ENCODE data around the gene NSG1. TPM values are rescaled to one million over a fixed set of nuclear protein-coding genes. Genes with fewer than 3 reads are reported as not detected.
"Not testable (repeated sequence)": the region's sequence is repeated elsewhere in the genome, so short reads cannot be mapped to it uniquely, and the experiment has no call there.

The NSG1 gene
- total RNA-seq, 2 experiments from 2014 or later = 39.7 to 46.8 TPM

GRCh38 chr4:4457803-4458553 is 71.1 kb downstream of the NSG1 start:
- Mint-ChIP-seq H3K4me3 (no peak overlapping the region), H3K27me3 (no peaks in the 10 kb centered on the region), H3K27ac (no peak overlapping the region), H3K4me1 (peaks cover 7% of the 10 kb centered on the region), H3K36me3 (peaks cover 1% of the 10 kb centered on the region), H3K9me3 (no peaks in the 10 kb centered on the region)
- DNase-seq = no peak
- ATAC-seq (ENCODE audit: low read depth) = no peak
- POLR2A ChIA-PET = no interaction called here

- POLR2A ChIA-PET = no interaction called here
- no peak overlapping the region for H3K4me3 Mint-ChIP-seq
- H3K36me3 Mint-ChIP-seq = peaks cover 2% of the 10 kb centered on the region
- no peaks in the 10 kb centered on the region for H3K27me3 Mint-ChIP-seq
- no peak overlapping the region for H3K27ac Mint-ChIP-seq
- H3K4me1 Mint-ChIP-seq = peaks cover 7% of the 10 kb centered on the region
- ATAC-seq (ENCODE audit: low read depth) = no peak
- H3K9me3 Mint-ChIP-seq = no peaks in the 10 kb centered on the region
- DNase-seq = no peak
Observed at GRCh38 chr4:4459181-4459580, 72.3 kb downstream of the NSG1 start.

DNA sequence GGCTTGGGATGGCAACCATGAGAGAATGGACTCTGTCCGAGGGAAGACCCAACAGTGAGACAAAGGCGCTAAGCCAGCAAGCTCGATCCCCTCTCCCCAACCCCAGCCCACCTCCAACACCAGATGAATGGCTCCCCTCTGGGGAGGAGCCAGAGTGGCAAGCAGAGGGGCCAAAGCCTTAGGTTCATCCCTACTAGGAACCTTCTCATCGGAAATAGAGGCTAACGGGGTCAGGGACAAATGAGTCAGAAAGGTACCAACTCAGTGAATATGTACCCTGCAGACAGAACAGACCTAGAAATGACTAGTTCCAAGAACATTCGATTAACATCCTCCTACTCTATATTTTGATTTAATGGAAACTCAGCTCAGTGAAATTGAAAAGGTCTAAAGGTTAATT is 73.9 kb downstream of the NSG1 start:
- Mint-ChIP-seq H3K4me3 (no peak overlapping the region), H3K27ac (no peak overlapping the region), H3K36me3 (peaks cover 18% of the 10 kb centered on the region), H3K9me3 (peaks cover 3% of the 10 kb centered on the region), H3K4me1 (peaks cover 7% of the 10 kb centered on the region), H3K27me3 (no peaks in the 10 kb centered on the region)
- no peak for ATAC-seq (ENCODE audit: low read depth)
- POLR2A ChIA-PET = no interaction called here
- DNase-seq = no peak

DNA sequence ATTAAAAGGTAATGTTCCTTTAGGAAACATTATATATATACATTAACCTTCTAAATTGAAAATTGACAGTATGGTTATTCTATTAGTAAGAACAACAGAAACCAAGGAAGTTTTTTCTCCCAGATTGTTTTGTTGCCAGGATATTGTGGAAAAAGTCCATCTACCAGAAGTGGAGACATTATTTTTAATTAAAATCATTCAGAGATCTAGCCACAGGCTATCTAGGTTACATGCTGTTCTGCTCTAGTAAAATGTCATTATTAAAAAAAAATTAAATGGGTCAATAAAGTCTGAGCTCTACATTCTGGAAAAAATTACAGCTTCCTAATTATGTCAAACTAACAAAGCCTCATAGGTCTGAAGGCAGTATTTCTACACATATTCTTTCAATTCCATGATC is 74.3 kb downstream of the NSG1 start:
- peaks cover 22% of the 10 kb centered on the region for H3K36me3 Mint-ChIP-seq
- DNase-seq (no peak), ATAC-seq (ENCODE audit: low read depth) (no peak)
- no peak overlapping the region for H3K27ac Mint-ChIP-seq
- H3K4me3 Mint-ChIP-seq = no peak overlapping the region
- H3K27me3 Mint-ChIP-seq = no peaks in the 10 kb centered on the region
- H3K9me3 Mint-ChIP-seq = peaks cover 4% of the 10 kb centered on the region
- peaks cover 7% of the 10 kb centered on the region for H3K4me1 Mint-ChIP-seq
- POLR2A ChIA-PET = no interaction called here

DNA sequence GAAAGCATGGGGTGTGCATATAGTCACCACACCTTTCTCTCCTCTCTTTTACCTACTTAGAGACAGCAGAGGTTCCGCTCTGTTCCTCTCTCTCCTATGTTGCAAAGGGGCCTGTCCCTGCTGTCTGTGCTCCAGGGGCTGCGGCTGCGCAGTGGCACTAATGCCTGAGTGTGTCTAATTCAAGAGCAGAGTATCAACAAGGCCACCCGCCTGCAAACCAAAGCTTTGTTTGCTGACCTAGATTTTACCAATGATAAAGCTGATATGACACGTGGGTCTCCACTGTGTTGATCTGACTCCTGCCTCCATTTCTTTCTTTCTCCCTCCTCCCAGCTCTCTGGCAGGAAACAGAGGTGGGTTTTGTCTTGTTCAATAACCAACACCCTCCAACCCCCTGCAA is 74.9 kb downstream of the NSG1 start:
- POLR2A ChIA-PET = no interaction called here
- Mint-ChIP-seq H3K4me3 (peak overlapping the region; percentile 10), H3K4me1 (peaks cover 7% of the 10 kb centered on the region), H3K27ac (no peak overlapping the region), H3K9me3 (peaks cover 7% of the 10 kb centered on the region), H3K27me3 (no peaks in the 10 kb centered on the region), H3K36me3 (peaks cover 27% of the 10 kb centered on the region)
- ATAC-seq (ENCODE audit: low read depth) = peak; percentile 47
- DNase-seq = no peak

- Mint-ChIP-seq H3K36me3 (peaks cover 34% of the 10 kb centered on the region), H3K4me3 (no peak overlapping the region), H3K27ac (peak overlapping the region; percentile 9), H3K4me1 (peaks cover 7% of the 10 kb centered on the region), H3K27me3 (no peaks in the 10 kb centered on the region), H3K9me3 (peaks cover 7% of the 10 kb centered on the region)
- ATAC-seq (ENCODE audit: low read depth) (no peak), DNase-seq (no peak)
- POLR2A ChIA-PET = interaction anchor here (0.7 kb wide), 1 partner anchor 57 kb away, joined by 3 read pairs; no protein-coding TSS in a partner anchor
Observed at GRCh38 chr4:4462970-4463369, 76.1 kb downstream of the NSG1 start.

DNA sequence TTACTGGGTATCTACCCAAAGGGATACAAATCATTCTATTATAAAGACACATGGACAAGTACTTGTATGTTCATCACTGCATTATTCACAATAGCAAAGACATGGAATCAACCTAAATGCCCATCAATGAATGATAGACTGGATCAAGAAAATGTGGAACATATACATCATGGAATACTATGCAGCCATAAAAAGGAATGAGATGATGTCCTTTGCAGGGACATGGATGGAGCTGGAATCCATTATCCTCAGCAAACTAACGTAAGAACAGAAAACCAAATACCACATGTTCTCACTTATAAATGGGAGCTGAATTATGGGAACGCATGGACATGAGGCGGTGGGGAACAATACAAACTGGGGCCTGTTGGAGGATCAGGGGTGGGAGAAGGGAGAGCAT is 78.3 kb downstream of the NSG1 start:
- POLR2A ChIA-PET, H3K4me3 Mint-ChIP-seq: not testable (repeated sequence)

More for the DNA sequence above, 78.3 kb downstream of the NSG1 start:
- peaks cover 36% of the 10 kb centered on the region for H3K36me3 Mint-ChIP-seq
- not testable (repeated sequence) for DNase-seq; H3K27me3 Mint-ChIP-seq; H3K9me3 Mint-ChIP-seq; H3K4me1 Mint-ChIP-seq; H3K27ac Mint-ChIP-seq; ATAC-seq (ENCODE audit: low read depth)

Other genes starting within 250 kb of the NSG1 start
- gene OTOP1, start 160.2 kb upstream of the NSG1 start, total RNA-seq = not detected
- gene TMEM128, start 138.9 kb upstream of the NSG1 start, total RNA-seq = 10 to 100 TPM; 18.4 to 18.6 TPM
- 10 to 100 TPM; 54.5 to 62.3 TPM for gene LYAR, start 96.9 kb upstream of the NSG1 start, total RNA-seq
- gene ZBTB49, start 96.9 kb upstream of the NSG1 start, total RNA-seq = 10 to 100 TPM in 1 of 2 experiments, 1 to 10 TPM in 1; 9.7 to 13.0 TPM
- 10 to 100 TPM; 26.5 to 27.1 TPM for gene STX18, start 154.9 kb downstream of the NSG1 start, total RNA-seq

Data from activated naive CD8-positive, alpha-beta T cell treated with anti-CD3 and anti-CD28 coated beads, Interleukin-2, amount 10 ng/mL, durations not matched to agents 7 days and 5 days (primary cell).